Stimulated activated CD8-positive, alpha-beta memory T cell treated with anti-CD3 and anti-CD28 coated beads, Interleukin-4, amount 100 ng/mL, for 24 hours (primary cell): ENCODE results near the gene DIMT1.

Source experiments
- DNase-seq: peaks from one replicate; pipeline ENCODE4 v3.0.0-alpha.2; 2020; ENCODE audit warnings: low read depth

The DIMT1 gene

DNA sequence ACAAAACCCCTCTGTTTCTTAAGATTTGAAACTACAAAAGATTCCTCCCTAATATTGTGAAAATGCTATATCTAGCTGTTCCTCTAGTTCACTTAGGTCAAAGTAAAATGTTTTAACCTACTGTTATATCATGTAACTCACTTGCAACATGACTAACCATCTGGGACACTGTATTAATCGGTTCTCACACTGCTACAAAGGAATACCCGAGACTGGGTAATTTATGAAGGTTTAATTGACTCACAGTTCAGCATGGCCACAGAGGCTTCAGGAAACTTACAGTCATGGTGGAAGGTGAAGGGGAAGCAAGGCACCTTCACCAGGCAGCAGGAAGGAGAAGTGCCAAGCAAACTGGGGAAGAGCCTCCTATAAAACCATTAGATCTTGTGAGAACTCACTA lies 34.7 kb downstream of the DIMT1 start:
- no peak for DNase-seq

DNA sequence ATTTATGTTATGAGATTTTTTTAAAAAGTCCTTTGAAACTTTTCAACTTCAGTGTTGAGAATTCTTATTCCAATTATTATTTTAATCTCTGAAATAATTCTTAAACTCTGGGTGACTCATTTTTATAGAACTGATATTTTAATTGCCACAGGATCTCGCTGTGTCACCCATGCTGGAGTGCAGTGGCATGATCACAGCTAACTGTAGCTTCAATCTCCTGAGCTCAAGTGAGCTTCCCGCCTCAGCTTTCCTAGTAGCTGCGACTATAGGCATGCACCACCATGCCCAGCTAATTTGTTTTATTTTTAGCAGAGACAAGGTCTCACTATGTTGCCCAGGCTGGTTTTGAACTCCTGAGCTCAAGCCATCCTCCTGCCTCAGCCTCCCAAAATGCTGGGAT lies 41.0 kb downstream of the DIMT1 start:
- DNase-seq: no peak

DNA sequence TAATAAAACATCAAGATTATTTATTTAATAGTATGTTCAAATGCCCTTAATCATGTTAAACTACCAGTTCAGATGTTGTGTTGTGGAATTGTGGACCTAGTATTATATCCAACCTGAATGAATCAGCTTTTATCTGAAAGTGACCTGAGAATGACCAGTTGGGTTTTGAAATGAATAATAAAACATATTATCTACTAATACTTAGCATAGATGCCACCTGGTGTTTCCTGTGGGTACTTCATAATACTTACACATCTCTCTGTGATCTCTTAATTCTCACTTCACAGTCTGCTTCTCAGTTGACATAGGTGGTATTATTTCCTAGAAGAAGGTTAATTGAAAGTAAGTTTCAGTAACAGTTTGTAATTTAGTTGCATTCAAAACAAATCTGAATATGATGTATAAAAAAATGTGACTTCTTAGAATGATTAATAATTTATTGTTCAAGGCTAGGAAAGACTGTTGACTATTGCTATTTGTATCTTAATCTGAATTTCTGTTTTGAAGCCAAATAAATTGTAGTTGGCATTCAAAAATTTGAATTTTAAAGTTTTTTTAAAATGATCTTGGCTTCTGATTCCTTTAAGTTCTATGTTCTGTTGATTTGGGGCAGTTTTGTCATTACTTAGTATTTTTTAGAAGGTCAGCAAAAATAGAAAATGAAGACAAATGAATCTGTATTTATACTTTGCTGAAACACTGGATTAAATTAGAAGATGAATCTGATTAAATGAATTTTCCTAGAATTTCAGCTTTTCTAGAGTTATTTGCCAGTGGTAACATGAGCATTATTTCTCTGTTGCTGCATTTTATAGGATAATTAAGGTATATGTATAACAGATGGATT lies 49.5 kb downstream of the DIMT1 start:
- DNase-seq: no peak

- DNase-seq: no peak
These were observed 54.8 kb downstream of the DIMT1 start for GRCh38 chr5:62348723-62349481.

DNA sequence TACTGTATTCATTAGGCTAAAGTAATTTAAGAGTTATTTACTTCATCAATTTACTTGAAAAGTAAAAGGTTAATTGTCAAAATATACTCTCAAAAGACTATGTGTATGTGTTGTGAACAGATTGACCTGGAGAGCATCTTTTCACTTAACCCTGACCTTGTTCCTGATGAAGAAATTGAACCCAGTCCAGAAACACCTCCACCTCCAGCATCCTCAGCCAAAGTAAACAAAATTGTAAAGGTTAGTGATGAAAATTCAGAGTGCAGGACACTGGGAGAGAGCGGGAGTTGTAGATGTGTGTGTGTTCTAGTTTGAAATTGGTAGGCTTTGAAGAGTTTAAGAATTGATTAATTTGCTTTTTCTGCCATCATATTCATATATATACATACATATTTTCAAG lies 55.8 kb downstream of the DIMT1 start:
- no peak for DNase-seq

DNA sequence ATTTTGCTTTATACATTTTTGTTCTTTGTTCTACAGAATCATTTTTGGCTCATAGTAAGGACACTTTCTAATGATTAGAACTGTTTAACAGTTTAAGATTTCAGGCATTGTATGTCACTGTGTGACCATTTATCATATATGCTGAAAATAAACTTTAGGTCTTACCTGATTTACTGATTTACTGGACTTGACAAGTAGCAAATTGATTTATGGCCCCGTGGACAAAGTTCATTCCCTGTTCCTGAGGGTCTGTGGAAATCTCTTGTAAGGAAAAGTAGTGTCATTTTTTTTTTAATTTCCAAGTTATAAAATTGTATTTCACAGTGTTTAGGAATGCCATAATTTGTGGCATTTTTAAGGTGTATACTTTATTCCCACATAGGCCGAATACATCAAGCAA lies 57.0 kb downstream of the DIMT1 start:
- DNase-seq: no peak

GRCh38 chr5:62343428-62343827 lies 60.3 kb downstream of the DIMT1 start:
- no peak for DNase-seq

GRCh38 chr5:62342476-62342837 lies 61.2 kb downstream of the DIMT1 start:
- no peak for DNase-seq

DNA sequence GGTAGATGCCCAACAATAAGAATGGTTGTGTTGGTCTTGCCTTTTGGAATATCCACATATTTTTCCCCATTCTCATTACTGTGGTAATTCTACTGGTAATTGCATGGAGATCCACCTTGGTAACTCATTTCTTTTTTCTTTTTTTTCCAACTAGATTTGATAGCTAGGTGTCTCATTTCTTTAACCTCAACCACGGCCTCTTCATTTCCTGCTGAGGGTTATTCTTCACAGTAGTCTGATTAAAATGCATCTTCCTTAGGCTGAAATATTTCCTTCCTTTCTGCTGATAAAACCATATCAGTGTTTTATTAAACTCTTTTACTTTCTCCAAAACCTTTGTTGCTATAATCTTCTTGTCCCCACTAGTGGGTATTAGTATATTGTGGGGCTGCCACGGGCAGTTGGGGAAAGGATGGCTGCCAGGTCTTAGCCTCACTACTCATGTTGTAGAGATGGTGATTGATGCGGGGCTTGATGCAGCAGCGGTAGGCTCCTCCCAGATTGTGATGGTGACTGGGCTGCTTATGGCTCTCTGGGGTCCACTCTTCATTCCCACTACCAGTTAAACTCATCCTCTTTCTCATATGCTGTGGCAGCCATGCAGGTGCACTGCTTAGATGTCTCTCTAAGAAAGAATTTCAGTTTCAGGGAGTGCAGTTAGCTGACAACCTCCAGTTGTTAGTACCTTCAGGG lies 61.8 kb downstream of the DIMT1 start:
- no peak for DNase-seq

GRCh38 chr5:62340979-62341378 lies 62.7 kb downstream of the DIMT1 start:
- DNase-seq: no peak

DNA sequence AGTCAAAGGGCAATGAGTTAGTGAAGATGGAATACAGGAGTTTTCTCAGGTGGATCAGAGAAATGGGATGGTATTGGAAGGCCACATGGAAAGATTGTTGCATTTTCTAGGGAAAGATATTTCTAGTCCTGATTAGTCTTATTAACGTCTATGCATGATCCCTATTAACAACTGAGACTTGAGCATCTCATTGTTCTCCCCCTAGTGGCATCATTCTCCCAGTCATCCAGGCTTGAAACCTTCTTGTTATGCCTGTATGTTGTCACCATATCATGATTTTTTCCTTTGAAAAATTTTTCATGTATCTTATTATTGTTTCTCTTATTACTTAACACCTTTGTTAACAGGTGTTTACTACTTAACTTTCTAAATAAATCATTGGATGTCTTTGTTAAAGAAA lies 63.3 kb downstream of the DIMT1 start:
- DNase-seq: no peak
